G401.6 (cell line): Measurements from ENCODE around the gene CATSPERZ.
"Not testable (repeated sequence)": the region's sequence is repeated elsewhere in the genome, so short reads cannot be mapped to it uniquely, and the experiment has no call there.

Source experiments
- FAIRE-seq: peaks from 2 replicates; lab custom pipeline; 2012; peaks lifted over from hg19 to GRCh38; lab: Jason Lieb, UNC

The CATSPERZ gene

DNA sequence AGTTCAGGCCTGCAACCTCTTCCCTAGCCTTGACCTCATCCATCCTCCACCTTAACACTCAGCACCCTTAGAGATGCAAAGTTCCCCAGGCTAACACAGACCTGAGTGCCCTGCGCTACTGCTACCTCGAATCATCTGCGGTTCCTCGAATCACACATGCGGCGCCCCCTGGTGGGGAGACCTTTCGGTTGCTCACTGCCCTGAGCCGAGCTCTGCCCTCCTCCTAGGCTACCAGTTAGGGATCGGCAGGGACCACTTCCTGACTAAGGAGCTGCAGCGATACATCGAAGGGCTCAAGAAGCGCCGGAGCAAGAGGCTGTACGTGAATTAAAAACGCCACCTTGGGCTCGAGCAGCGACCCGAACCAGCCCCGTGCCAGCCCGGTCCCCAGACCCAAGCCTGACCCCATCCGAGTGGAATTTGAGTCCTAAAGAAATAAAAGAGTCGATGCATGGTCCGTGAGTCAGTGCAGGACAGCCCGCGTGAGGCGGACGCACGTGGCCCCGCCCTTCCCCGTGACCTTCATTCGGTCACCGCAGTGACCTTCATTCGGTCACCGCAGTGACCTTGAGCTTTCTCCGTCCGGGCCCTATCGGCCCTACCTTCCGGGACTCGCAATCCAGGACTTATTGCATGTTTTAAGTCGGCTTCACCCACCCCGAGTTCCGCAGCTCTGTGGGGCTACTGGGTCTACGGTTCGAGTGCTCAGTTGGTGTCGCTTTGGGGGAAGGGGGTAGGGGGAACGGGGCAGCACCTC, 4.3 kb downstream of the CATSPERZ start:
- peak; percentile 91 for FAIRE-seq

DNA sequence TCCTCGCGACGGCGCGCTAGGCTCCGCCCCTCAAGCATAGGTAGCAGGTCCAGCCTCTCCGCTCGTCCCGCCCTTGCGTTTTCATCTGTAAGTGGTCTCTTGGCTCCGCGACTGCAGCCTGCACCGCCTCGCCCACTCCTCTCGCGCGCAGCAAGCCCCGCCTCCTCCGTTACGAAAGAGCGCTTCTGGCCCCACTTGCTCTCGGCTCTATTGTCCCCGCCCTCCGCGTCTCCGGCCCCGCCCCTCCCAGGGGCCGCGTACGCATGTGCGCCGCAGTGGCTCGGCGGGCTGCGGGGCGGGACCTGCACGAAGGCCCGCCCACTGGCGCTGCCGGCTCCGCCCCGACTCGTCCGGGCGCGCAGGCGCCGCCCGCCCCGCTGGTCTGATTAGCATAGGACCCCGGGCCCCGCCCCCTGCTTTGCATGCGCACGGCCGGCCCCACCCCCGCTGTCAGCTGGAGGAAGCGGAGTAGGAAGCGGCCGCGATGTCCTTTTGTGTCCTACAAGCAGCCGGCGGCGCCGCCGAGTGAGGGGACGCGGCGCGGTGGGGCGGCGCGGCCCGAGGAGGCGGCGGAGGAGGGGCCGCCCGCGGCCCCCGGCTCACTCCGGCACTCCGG, 5.0 kb downstream of the CATSPERZ start, which contains the start of gene ESRRA:
ESRRA (plus strand) TSS at position 450 of the 616 bp plus-strand sequence. CDS start 1,656 bp downstream, outside the sequence.
- peak; percentile 84 for FAIRE-seq

DNA sequence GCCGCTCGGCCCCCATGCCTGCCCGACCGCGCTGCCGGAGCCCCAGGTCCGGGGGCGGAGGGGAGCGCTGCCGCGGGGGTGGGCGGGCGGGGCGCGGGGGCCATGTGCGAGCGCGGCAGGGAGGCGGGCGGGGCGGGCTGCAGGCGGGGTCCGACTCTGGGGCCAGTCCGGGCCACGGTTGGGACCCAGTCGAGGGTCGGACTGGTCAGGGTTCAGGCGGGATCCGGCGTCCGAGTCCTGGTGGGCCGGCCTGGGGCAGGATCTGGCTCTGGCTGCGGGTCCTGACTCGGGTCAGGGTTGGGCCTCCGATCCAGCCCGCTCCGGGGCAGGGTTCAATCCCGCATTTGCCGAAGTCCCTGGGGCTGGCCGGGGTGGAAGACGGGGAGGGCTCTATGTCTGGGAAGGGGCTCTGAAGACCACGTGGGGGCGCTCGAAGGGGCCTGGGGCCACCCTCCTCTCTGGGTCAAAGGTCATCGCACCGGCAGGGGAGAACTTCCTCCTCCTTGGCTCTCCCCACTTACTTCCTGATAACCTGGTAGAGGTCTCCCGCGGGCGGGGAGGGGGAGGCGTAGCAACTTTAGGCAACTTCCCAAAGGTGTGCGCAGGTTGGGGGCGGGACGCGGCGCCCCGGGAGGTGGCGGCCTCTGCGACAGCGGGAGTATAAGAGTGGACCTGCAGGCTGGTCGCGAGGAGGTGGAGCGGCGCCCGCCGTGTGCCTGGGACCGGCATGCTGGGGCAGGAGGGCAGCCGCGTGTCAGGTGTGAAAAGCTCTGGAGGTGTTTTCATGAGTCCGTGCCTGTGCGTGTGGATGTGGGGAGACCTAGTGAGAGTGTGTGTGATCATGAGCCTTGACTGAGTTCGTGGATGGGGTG, 5.8 kb downstream of the CATSPERZ start:
- no peak for FAIRE-seq

DNA sequence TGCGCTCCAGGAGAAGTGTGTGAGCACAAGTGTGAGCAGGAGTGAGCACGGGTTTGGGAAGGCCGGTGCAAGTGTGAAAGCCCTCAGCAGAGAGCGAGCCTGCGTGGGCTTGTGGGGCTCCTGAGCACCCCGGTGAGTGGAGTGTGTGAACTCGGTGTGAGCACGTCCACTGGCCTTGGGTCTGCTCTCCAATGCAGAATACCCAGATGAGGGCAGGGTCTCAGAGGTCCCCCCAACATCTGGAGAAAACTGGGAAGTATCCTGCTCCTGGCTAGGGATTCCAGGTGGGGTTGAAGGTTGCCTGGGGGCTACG, 6.4 kb downstream of the CATSPERZ start:
- FAIRE-seq = no peak

DNA sequence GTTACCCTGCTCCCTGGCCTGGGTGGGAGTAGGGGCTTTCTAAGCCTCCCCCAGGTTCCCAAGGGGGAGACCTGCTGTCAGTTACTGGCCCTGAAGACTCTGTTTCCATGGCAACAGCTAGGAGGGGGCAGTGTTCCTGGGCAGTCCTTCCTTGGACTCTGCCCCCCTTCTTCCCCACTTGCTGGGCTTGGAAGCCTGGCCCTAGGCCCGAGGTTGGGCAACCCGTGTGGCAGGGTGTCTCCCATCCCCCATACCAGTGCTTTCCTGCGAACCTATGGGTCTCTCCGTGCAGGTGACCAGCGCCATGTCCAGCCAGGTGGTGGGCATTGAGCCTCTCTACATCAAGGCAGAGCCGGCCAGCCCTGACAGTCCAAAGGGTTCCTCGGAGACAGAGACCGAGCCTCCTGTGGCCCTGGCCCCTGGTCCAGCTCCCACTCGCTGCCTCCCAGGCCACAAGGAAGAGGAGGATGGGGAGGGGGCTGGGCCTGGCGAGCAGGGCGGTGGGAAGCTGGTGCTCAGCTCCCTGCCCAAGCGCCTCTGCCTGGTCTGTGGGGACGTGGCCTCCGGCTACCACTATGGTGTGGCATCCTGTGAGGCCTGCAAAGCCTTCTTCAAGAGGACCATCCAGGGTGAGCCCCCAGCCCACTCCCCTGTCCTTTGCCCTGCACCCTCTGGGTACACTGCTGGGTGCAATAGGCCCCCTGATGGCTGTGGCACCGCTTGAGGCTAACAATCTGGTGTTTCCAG, 6.9 kb downstream of the CATSPERZ start:
- no peak for FAIRE-seq

DNA sequence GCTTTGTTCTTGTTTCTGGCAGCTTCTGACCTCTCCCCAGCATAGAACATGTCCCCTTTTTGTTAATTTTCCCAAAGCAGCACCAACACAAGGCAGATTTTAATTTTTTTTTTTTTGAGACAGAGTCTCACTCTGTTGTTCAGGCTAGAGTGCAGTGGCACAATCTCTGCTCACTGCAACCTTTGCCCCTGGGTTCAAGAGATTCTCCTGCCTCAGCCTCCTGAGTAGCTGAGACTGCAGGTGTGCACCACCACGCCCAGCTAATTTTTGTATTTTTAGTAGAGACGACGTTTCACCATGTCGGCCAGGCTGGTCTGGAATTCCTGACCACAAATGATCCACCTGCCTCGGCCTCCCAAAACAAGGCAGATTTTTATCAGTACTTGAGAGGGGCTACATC, 7.6 kb downstream of the CATSPERZ start:
- not testable (repeated sequence) for FAIRE-seq

DNA sequence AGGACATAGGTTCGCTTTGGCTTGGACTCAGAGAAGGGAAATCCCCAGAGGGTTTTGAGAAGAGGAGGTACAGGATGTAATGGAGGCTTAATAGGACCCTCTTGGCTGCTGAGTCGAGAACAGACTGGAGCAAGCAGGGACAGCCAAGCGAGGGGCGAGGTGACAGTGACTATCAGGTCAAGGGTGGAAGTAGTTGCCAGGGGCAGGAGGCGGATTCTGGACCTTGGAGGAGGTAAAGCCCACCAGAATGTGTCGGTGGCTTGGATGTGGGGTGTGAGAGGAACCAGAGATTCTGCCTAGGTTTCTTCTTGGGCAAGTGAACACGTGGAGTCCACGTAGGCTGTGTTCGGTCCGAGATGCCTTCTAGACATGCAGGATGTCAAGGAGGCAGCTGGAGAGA, 12.8 kb downstream of the CATSPERZ start:
- FAIRE-seq = no peak

DNA sequence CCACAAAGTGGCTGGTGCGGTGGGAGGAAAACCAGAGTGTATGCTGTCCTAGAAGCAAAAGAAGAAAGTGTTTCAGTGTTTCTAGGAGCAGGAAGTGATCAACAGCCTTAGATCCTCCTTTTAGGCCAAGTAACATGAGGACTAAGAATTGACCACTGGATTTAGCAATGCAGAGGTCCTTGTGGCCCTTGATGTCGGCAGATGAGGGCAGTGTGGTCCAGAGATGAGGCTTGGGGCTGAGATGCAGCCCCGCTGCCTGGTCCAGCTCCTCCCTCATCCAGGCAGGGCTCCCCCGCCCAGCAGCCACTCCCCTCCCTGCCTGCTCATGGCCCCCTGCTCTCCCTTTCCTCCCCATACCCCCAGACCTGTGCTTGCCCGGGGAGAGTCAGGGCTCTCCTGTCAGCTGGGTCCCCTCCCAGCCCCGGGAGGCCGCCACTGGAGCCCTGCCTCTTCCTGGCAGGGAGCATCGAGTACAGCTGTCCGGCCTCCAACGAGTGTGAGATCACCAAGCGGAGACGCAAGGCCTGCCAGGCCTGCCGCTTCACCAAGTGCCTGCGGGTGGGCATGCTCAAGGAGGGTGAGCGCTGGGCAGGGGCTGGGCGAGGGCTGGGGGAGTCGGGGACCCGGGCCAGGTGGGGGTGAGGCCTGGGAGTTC, 13.5 kb downstream of the CATSPERZ start:
- FAIRE-seq = no peak

DNA sequence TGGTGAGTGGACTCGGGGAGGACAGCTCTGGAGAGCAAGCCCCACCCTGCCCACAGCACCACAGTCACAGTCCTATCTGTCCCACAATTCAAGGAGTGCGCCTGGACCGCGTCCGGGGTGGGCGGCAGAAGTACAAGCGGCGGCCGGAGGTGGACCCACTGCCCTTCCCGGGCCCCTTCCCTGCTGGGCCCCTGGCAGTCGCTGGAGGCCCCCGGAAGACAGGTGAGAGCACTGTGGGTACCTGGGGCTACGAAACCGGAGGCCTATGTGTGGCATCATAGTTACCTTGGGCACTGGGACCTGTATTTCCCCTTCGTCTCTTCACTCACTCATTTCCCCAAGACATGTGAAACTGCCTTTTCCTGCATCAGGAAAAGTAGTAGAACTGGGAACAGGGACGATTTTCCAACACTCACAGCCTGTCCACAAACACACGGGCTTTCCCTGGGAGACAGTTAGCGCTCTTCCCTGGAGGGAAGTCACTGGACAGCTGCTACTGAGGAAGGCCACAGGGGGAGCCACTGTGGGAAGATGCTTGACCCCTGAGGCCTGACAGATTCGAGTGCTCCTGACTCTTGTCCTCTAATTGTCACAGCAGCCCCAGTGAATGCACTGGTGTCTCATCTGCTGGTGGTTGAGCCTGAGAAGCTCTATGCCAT, 14.1 kb downstream of the CATSPERZ start:
- FAIRE-seq = no peak

DNA sequence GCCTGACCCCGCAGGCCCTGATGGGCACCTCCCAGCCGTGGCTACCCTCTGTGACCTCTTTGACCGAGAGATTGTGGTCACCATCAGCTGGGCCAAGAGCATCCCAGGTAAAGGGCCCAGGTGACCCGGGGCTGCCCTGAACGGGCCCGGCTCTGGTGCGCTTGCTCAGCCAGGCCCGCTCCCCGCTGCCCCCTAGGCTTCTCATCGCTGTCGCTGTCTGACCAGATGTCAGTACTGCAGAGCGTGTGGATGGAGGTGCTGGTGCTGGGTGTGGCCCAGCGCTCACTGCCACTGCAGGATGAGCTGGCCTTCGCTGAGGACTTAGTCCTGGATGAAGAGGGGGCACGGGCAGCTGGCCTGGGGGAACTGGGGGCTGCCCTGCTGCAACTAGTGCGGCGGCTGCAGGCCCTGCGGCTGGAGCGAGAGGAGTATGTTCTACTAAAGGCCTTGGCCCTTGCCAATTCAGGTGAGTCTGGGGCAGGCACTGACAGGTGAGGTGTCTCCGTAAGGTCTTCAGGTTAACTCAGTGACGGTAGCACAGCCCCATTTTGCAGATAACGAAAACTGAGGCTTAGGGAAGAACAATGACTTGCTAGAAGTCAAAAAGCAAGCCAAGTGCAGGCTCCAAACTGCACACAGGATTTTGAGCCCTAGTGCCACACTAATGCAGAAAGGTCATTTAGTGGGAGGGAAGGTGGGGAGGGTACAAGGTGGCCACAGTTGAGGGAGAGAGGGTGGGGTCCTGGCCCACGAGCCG, 14.8 kb downstream of the CATSPERZ start:
- FAIRE-seq = no peak

DNA sequence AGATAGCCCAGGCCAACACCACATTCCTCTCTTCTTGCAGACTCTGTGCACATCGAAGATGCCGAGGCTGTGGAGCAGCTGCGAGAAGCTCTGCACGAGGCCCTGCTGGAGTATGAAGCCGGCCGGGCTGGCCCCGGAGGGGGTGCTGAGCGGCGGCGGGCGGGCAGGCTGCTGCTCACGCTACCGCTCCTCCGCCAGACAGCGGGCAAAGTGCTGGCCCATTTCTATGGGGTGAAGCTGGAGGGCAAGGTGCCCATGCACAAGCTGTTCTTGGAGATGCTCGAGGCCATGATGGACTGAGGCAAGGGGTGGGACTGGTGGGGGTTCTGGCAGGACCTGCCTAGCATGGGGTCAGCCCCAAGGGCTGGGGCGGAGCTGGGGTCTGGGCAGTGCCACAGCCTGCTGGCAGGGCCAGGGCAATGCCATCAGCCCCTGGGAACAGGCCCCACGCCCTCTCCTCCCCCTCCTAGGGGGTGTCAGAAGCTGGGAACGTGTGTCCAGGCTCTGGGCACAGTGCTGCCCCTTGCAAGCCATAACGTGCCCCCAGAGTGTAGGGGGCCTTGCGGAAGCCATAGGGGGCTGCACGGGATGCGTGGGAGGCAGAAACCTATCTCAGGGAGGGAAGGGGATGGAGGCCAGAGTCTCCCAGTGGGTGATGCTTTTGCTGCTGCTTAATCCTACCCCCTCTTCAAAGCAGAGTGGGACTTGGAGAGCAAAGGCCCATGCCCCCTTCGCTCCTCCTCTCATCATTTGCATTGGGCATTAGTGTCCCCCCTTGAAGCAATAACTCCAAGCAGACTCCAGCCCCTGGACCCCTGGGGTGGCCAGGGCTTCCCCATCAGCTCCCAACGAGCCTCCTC, 15.7 kb downstream of the CATSPERZ start:
- not testable (repeated sequence) for FAIRE-seq

DNA sequence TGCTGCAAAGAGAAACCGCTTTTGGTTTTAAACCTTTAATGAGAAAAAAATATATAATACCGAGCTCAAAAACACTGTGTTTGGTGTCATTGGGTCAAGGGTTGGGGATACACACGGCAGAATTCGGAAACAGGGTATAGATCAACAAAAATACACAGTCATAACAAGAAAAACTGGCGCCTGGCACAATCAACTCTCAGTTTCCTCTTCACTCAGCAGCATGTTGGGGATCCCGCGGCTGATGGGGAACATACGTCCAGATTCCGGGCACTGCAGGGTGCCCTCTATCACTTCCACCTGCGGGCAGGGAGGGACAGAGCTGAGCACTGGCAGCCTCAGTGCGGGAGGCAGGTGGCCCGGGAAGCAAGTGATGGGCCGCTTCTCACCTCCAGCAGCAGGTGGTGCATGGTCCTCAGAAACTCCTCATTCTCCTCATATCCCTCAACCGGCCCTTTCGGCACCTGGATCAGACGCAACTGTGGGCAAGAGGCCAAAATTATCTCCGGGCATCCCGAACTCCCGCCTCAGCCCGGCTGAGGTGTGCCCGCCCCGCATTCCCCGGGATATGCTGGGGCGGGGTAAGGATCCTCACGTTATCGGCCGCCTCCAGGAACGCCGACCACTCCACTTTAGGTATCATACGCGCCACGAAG, 16.6 kb downstream of the CATSPERZ start:
- FAIRE-seq = peak; percentile 39

DNA sequence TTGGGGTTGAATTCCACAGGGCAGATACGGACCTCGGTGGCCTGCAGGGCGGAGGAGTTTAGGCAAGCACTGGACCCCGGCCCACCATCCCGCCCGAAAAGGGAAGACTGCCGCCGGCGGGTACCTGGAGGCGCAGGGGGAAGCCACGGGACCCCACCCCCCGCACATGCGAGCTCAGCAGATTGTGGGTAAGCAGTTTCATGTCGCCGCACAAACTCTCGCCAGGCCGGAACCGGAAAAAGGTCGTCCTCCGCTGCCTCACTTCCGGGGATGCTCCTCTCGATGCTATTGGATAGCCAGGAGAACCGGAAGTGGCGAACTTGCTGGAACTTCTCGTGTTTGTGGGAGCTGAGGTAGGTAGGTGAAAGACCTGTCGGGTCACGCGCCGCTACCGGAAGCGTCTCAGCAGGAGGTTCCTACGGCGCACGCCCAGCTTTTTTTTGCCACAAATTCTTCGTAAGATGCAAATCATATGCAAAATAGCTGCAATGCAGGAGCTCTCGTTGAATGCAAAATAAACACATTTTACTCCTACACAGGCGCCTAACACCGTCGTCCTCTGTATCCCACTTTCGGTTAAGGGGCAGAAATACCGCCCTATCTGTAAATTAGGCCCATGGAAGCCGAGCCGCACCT, 17.3 kb downstream of the CATSPERZ start, which contains the start of gene TRMT112:
TRMT112 (minus strand) TSS at position 235 of the 636 bp plus-strand sequence; CDS start at position 202, 33 bp downstream.
- peak; percentile 99 for FAIRE-seq

DNA sequence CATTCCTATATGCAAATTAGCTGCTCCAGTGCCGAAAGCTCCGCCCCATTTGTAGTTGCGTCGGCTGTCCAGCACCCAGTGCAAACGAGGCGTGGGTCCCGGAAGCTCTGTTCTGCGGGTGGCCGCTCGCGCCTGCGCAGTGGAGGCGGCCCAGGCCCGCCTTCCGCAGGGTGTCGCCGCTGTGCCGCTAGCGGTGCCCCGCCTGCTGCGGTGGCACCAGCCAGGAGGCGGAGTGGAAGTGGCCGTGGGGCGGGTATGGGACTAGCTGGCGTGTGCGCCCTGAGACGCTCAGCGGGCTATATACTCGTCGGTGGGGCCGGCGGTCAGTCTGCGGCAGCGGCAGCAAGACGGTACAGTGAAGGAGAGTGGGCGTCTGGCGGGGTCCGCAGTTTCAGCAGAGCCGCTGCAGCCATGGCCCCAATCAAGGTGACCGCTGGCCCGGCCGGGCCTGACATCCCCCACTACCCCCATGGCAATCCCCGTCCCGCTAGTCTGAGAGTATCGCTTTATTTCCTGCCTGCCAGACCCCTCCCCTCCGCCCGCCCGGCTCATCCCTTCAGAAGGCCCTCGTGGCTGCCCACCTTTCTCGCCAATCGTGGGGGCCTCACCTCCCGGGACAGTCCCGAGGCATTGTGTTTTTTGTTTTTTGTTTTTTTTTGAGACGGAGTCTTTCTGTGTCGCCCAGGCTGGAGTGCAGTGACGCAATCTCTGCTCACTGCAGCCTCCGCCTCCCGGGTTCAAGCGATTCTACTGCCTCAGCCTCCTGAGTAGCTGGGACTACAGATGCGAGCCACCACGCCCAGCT, 18.0 kb downstream of the CATSPERZ start, which contains the start of gene PRDX5:
PRDX5 (plus strand) TSS at position 161 of the 805 bp plus-strand sequence; CDS start at position 256, 95 bp downstream.
- FAIRE-seq = no peak

DNA sequence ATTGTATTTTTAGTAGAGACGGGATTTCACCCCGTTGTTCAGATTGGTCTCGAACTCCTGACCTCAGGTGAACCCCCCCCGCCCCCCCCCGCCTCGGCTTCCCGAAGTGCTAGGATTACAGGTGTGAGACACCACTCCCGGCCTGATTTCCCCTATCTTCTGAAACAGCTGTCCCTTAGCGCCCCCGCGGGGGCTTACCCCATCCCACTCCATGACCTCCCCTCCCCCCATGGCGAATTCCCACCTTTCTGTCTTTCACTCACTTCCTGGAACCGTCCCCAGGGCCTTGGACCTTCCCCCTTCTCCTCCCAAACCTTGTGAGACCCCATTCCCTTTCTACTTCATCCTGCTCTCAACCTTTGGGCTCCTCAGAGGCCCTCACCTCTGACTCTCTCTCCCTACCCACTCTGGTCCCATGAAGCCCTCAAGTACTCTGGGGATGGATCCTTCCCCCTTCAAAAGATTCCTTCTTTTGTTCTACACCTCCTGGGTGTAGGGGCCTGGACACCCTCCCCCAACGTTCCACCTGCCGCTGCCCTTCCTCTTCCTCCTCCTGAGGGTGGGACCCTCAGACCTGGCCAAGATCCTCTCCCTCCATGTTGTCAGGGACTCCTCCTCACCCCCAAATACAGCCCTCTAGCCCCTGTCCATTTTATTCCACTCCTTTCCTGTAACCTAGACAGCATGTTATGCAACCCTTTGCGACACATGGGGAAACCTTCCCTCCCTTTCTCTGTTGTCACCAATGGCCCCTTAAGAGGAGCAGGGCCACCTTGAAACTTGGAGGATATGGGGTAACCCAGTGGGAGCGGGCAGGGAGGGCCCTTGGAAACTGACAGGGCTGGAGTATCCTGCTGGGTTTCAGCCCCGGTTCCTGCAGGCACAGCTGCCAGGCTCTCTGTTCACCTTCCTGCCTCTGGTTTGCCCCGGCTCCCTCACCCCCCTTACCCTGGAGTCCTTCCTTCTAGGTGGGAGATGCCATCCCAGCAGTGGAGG, 18.9 kb downstream of the CATSPERZ start:
- no peak for FAIRE-seq

DNA sequence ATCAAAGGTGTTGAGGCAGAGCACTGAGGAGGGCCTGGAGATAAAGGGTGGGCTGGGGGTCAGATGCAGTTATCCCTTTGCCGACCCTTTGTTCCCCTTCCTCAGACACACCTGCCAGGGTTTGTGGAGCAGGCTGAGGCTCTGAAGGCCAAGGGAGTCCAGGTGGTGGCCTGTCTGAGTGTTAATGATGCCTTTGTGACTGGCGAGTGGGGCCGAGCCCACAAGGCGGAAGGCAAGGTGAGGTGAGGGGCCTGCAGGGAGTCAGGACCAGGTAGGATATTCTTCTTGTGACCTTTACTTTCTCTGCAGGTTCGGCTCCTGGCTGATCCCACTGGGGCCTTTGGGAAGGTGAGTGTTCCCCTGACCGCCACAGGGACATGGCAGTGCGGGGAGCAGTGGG, 20.4 kb downstream of the CATSPERZ start:
- FAIRE-seq = no peak
